Left lung (tissue), 10 donors: ENCODE data around the gene CCDC102B. TPM values are rescaled to one million over a fixed set of nuclear protein-coding genes. Genes with fewer than 3 reads are reported as not detected.

ENCODE experiments used
- ATAC-seq: fragments of 200-7000 bp; cut with Tn5 transposase; one replicate; pipeline ENCODE4 v1.9.1; 2020; ENCODE audit warnings: moderate library complexity
- DNase-seq, 4 donors: peaks; one replicate each; pipeline ENCODE4 v3.0.0-alpha.2; 2013 to 2020
- H3K27ac ChIP-seq, 2 donors: fragments of 200-600 bp; sonication (generic) in 1 of 2; one replicate each; pipeline versions ENCODE4 v1.5.0 to v1.8.0; 2020 to 2021
- H3K27me3 ChIP-seq, 2 donors: fragments of 200-600 bp; sonication (generic) in 1 of 2; one replicate each; pipeline versions ENCODE4 v1.5.0 to v1.8.0; 2020 to 2021
- H3K36me3 ChIP-seq, 2 donors: fragments of 200-600 bp; sonication (generic) in 1 of 2; one replicate each; pipeline versions ENCODE4 v1.5.0 to v1.8.0; 2020 to 2021
- H3K4me1 ChIP-seq, 2 donors: fragments of 200-600 bp; one replicate each; pipeline ENCODE4 v1.8.0; 2021
- H3K4me3 ChIP-seq, 2 donors: fragments of 200-600 bp; sonication (generic) in 1 of 2; one replicate each; pipeline versions ENCODE4 v1.5.0 to v1.8.0; 2020 to 2021; ENCODE audit warnings: mild to moderate bottlenecking in 1 of 2
- H3K9me3 ChIP-seq, 2 donors: fragments of 200-600 bp; sonication (generic) in 1 of 2; one replicate each; pipeline versions ENCODE4 v1.5.0 to v1.8.0; 2020 to 2021
- intact Hi-C, 2 donors: fragments of 100-400 bp; cut with DNase I; formaldehyde crosslinking; loops; one replicate each; pipeline versions ENCODE4 v1.11.2 to v1.14.2; 2022
- polyA plus RNA-seq, 6 donors: library from polyadenylated mRNA; unstranded; fragments of 120-200 nt; gene quantifications; one replicate each; pipeline ENCODE4 v1.2.1, GENCODE V29; 2013; ENCODE audit not compliant: insufficient read length in 6 of 6
- total RNA-seq, 2 donors: library from RNA; stranded (reverse); fragmentation: NEBNext Ultra II Directional; extraction: Animal tissue kit (Norgen Biotek cat#: 25700); gene quantifications; one replicate each; pipeline ENCODE4 v1.2.1, GENCODE V29; 2021
- TF ChIP-seq, protein P1 (sequence below), 2 donors: fragments of 200-600 bp; sonication (generic) in 1 of 2; IDR thresholded peaks; one replicate each; pipeline versions ENCODE4 v1.5.0 to v1.8.0; 2021; ENCODE audit warnings: antibody characterized with exemption in 2 of 2
- donor health status: DM: no; HTN: yes; CAD: no.
- donor health status: DM: no; HTN: no; CAD: no.

The CCDC102B gene
- total and polyA plus RNA-seq, 8 donors: 10.6 to 78.3 (median 15.6) TPM

DNA sequence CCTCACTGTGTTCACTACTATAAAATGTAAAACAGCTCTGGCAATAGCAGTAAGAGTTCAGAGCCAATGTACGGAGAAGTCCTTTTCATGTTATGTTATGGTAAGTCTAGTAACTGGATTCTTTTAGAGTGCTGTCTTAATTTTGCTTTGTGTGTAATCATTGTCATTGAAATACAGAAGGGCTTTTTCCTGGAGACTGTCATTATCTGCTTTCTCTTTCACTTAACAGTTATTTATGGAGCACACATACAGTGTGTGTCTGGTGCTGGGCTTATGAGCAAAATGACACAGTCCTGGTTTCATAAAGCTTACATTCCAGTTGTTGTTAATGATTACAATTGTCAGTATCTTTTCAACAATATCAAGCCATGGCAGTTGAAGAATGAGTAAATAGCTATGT lies 95.5 kb downstream of the CCDC102B start:
- no peaks in the 10 kb centered on the region for H3K27me3 ChIP-seq
- TF ChIP-seq, protein P1, sequence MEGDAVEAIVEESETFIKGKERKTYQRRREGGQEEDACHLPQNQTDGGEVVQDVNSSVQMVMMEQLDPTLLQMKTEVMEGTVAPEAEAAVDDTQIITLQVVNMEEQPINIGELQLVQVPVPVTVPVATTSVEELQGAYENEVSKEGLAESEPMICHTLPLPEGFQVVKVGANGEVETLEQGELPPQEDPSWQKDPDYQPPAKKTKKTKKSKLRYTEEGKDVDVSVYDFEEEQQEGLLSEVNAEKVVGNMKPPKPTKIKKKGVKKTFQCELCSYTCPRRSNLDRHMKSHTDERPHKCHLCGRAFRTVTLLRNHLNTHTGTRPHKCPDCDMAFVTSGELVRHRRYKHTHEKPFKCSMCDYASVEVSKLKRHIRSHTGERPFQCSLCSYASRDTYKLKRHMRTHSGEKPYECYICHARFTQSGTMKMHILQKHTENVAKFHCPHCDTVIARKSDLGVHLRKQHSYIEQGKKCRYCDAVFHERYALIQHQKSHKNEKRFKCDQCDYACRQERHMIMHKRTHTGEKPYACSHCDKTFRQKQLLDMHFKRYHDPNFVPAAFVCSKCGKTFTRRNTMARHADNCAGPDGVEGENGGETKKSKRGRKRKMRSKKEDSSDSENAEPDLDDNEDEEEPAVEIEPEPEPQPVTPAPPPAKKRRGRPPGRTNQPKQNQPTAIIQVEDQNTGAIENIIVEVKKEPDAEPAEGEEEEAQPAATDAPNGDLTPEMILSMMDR (IDR thresholded peaks at IDR 0.05): no peak
- intact Hi-C loops: no loop called here
- H3K4me1 ChIP-seq: no peaks in the 10 kb centered on the region
- H3K4me3 ChIP-seq: no peak overlapping the region
- no peak for DNase-seq
- no peak overlapping the region for H3K27ac ChIP-seq
- ATAC-seq: no peak
- H3K9me3 ChIP-seq: no peaks in the 10 kb centered on the region
- no peaks in the 10 kb centered on the region for H3K36me3 ChIP-seq

DNA sequence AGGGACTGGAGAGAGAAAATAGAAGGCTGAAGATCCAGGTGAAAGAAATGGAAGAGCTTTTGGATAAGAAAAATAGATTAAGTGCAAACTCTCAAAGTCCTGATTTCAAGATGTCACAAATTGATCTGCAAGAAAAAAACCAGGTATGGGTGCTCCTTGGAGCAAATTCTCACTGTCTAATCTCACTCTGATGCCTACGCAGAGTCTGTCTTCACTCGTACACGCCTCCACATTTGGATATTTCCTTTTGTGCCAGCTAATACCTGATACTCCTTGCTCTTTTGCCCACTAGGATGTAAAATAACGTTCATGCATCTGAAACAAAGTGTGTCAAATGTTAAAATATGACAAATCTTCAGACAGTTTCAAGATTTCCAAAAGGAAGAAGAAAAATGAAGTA lies 99.4 kb downstream of the CCDC102B start:
- no peak for ATAC-seq
- H3K27me3 ChIP-seq: no peaks in the 10 kb centered on the region
- TF ChIP-seq, protein P1 (IDR thresholded peaks at IDR 0.05): no peak
- H3K9me3 ChIP-seq: no peaks in the 10 kb centered on the region
- H3K36me3 ChIP-seq: no peaks in the 10 kb centered on the region
- intact Hi-C loops: no loop called here
- DNase-seq: no peak
- no peak overlapping the region for H3K27ac ChIP-seq
- H3K4me1 ChIP-seq: no peaks in the 10 kb centered on the region
- H3K4me3 ChIP-seq: no peak overlapping the region

DNA sequence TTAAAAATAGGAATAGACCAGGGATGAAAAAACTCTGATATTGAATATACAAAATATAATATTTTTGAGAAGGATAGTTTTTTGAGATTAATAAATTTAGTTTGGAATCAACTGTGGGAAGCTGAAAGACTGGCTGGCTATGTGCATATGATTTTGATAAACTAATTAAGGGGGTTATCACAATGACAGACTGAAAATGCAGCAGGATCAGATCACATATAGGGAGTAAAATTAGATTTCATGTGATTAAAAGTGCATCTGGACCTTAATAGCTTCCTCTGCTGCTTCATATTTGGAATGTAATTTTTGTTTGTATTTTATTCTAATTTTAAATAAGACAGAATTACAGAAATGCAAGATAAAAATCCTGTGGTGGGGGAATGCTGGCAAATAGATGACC lies 111.7 kb downstream of the CCDC102B start:
- intact Hi-C loops: no loop called here
- H3K4me1 ChIP-seq: no peaks in the 10 kb centered on the region
- no peak for DNase-seq
- H3K9me3 ChIP-seq: peaks cover 0 to 3% of the 10 kb centered on the region in 2 donors
- no peak overlapping the region for H3K27ac ChIP-seq
- no peaks in the 10 kb centered on the region for H3K27me3 ChIP-seq
- TF ChIP-seq, protein P1 (IDR thresholded peaks at IDR 0.05): no peak
- ATAC-seq: no peak
- no peaks in the 10 kb centered on the region for H3K36me3 ChIP-seq
- H3K4me3 ChIP-seq: no peak overlapping the region

DNA sequence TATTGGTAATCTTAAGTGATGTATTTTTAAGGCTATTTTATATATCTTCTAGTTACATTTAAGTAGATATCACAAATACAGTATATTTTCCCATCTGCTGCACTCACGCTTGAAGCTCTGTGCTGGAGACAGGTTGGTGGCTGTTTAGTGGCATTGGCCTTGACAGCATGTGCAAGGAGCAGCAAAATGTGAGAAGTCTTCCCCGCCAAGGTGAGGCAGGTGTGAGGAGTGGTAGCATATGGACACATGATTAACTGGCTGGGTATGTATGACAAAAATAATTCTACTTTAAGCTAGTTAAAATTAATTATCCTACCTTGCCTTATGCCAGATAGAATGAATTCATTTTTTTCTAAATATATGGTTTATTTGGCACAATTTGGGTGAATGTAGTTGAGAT lies 117.2 kb downstream of the CCDC102B start:
- no peaks in the 10 kb centered on the region for H3K4me1 ChIP-seq
- H3K9me3 ChIP-seq: no peaks in the 10 kb centered on the region
- no peaks in the 10 kb centered on the region for H3K36me3 ChIP-seq
- no peak overlapping the region for H3K4me3 ChIP-seq
- ATAC-seq: no peak
- TF ChIP-seq, protein P1 (IDR thresholded peaks at IDR 0.05): no peak
- no peak for DNase-seq
- H3K27ac ChIP-seq: no peak overlapping the region
- intact Hi-C loops: no loop called here
- no peaks in the 10 kb centered on the region for H3K27me3 ChIP-seq

GRCh38 chr18:68916734-68917133 lies 118.9 kb downstream of the CCDC102B start:
- H3K4me1 ChIP-seq: no peaks in the 10 kb centered on the region
- no peaks in the 10 kb centered on the region for H3K27me3 ChIP-seq
- intact Hi-C loops: no loop called here
- no peak overlapping the region for H3K27ac ChIP-seq
- no peak overlapping the region for H3K4me3 ChIP-seq
- ATAC-seq (no peak), DNase-seq (no peak)
- TF ChIP-seq, protein P1 (IDR thresholded peaks at IDR 0.05): no peak
- no peaks in the 10 kb centered on the region for H3K36me3 ChIP-seq
- no peaks in the 10 kb centered on the region for H3K9me3 ChIP-seq
